ENCODE measurements around the gene UBR3.

UBR3 gene

GRCh38 chr2:170106102-170106840 is 279.0 kb downstream of the UBR3 start:
- H3K27ac ChIP-seq (replicated peaks), result no peak overlapping the region
- no peak overlapping the region for H3K4me3 ChIP-seq (replicated peaks; ENCODE audit: insufficient read depth, low read length)
- TF ChIP-seq GABPA (IDR thresholded peaks at IDR 0.05; ENCODE audit: low read depth), result no peak
- no peak for TF ChIP-seq POLR2AphosphoS5 (IDR thresholded peaks at IDR 0.05; ENCODE audit: low read depth)
- TF ChIP-seq SPI1 (IDR thresholded peaks at IDR 0.05; ENCODE audit: borderline replicate concordance, low read depth), result no peak
- no peak for TF ChIP-seq CTCF (IDR thresholded peaks at IDR 0.05; ENCODE audit: insufficient read depth, low read length)
- no peak for TF ChIP-seq REST (IDR thresholded peaks at IDR 0.05; ENCODE audit: insufficient replicate concordance, low read depth)
- no peak for DNase-seq (ENCODE audit: low read depth in 1 of 2, low spot score in 1 of 2)
- H3K27me3 ChIP-seq (ENCODE audit: insufficient read depth, poor library complexity, severe bottlenecking), result no peaks in the 10 kb centered on the region

GRCh38 chr2:170113168-170113894 is 286.1 kb downstream of the UBR3 start:
- no peaks in the 10 kb centered on the region for H3K27me3 ChIP-seq (ENCODE audit: insufficient read depth, poor library complexity, severe bottlenecking)
- TF ChIP-seq REST (IDR thresholded peaks at IDR 0.05; ENCODE audit: insufficient replicate concordance, low read depth) (no peak), SPI1 (IDR thresholded peaks at IDR 0.05; ENCODE audit: borderline replicate concordance, low read depth) (no peak), GABPA (IDR thresholded peaks at IDR 0.05; ENCODE audit: low read depth) (no peak), CTCF (IDR thresholded peaks at IDR 0.05; ENCODE audit: insufficient read depth, low read length) (no peak)
- no peak for DNase-seq (ENCODE audit: low read depth in 1 of 2, low spot score in 1 of 2)
- no peak overlapping the region for H3K27ac ChIP-seq (replicated peaks)
- no peak overlapping the region for H3K4me3 ChIP-seq (replicated peaks; ENCODE audit: insufficient read depth, low read length)

- DNase-seq (ENCODE audit: low read depth in 1 of 2, low spot score in 1 of 2), result no peak
- no peak for TF ChIP-seq GABPA (IDR thresholded peaks at IDR 0.05; ENCODE audit: low read depth)
- TF ChIP-seq REST (IDR thresholded peaks at IDR 0.05; ENCODE audit: insufficient replicate concordance, low read depth), result no peak
- TF ChIP-seq SPI1 (IDR thresholded peaks at IDR 0.05; ENCODE audit: borderline replicate concordance, low read depth), result no peak
- TF ChIP-seq POLR2AphosphoS5 (IDR thresholded peaks at IDR 0.05; ENCODE audit: low read depth), result no peak
- TF ChIP-seq CTCF (IDR thresholded peaks at IDR 0.05; ENCODE audit: insufficient read depth, low read length), result no peak
- no peak overlapping the region for H3K27ac ChIP-seq (replicated peaks)
- no peak overlapping the region for H3K4me3 ChIP-seq (replicated peaks; ENCODE audit: insufficient read depth, low read length)
- no peaks in the 10 kb centered on the region for H3K27me3 ChIP-seq (ENCODE audit: insufficient read depth, poor library complexity, severe bottlenecking)
Observed at GRCh38 chr2:170115501-170116229, 288.4 kb downstream of the UBR3 start.

All from HL-60 (cell line).